HepG2 (cell line): ENCODE data around the gene GPRIN1. TPM values are rescaled to one million over a fixed set of nuclear protein-coding genes. Genes with fewer than 3 reads are reported as not detected.

ENCODE experiments used
- ATAC-seq: fragments of 200-7000 bp; cut with Tn5 transposase; 3 replicates; pipeline ENCODE4 v1.9.1; 2020; ENCODE audit warnings: mild to moderate bottlenecking, moderate library complexity
- BruUV-seq: library from RNA; stranded (reverse); fragments of 400-500 nt; replicated peaks from 2 replicates; lab custom pipeline; 2021; lab: Mats Ljungman, UMichigan
- CTCF ChIA-PET: fragments of 300-600 bp; formaldehyde crosslinking; extraction: SDS; loops from one replicate; lab custom pipeline; 2021; ENCODE audit warnings: low total read pairs, inconsistent platforms, low intra/inter-chr PET ratio; lab: Yijun Ruan, JAX
- POLR2A ChIA-PET: fragments of 350-600 bp; sonication (Branson Sonifier 250); formaldehyde crosslinking; loops from one replicate; lab custom pipeline; 2020; ENCODE audit warnings: antibody characterized with exemption, inconsistent platforms; lab: Yijun Ruan, JAX
- DNase-seq: peaks from one replicate; pipeline ENCODE4 v3.0.0-alpha.2; 2015; ENCODE audit warnings: low spot score
- FAIRE-seq: peaks from 3 replicates; lab custom pipeline; 2011; peaks lifted over from hg19 to GRCh38; lab: Jason Lieb, UNC
- H2AFZ ChIP-seq: one replicate; pipeline ENCODE4 v1.6.1; 2011; ENCODE audit warnings: low read length, inconsistent platforms
- H3K27ac ChIP-seq: fragments of 300-600 bp; 3 replicates; pipeline ENCODE4 v1.8.0; 2011; ENCODE audit warnings: mixed run types, mild to moderate bottlenecking, mixed read lengths, low read length, inconsistent platforms; ENCODE audit not compliant: insufficient read depth; ENCODE audit errors: extremely low read length
- H3K27me3 ChIP-seq, 2 experiments: fragments of 200-600 bp in 1 of 2; 2 replicates in 1 of 2; 3 replicates in 1 of 2; pipeline versions ENCODE4 v1.6.0 to v1.8.0; 2011; ENCODE audit warnings: low read length in 2 of 2, mild to moderate bottlenecking in 2 of 2, moderate library complexity in 2 of 2, inconsistent platforms in 1 of 2; ENCODE audit not compliant: insufficient read depth in 2 of 2, control insufficient read depth in 1 of 2
- H3K36me3 ChIP-seq, 2 experiments: fragments of 200-600 bp in 1 of 2; replicated peaks in 1 of 2; 2 replicates in 1 of 2; 3 replicates in 1 of 2; pipeline versions ENCODE4 v1.5.1 to v1.8.0; 2011; ENCODE audit warnings: low read length in 2 of 2, inconsistent platforms in 1 of 2; ENCODE audit not compliant: insufficient read depth in 2 of 2, control insufficient read depth in 1 of 2
- H3K4me1 ChIP-seq: 2 replicates; pipeline ENCODE4 v1.5.1; 2012; ENCODE audit warnings: low read length, inconsistent platforms; ENCODE audit not compliant: insufficient read depth
- H3K4me2 ChIP-seq: 2 replicates; pipeline ENCODE4 v1.6.0; 2011; ENCODE audit warnings: low read depth, low read length, inconsistent platforms
- H3K4me3 ChIP-seq, 3 experiments: fragments of 200-600 bp in 1 of 3; sonication (generic), shearing (Covaris generic) in 1 of 3; replicated peaks in 1 of 3; 2 replicates each; pipeline ENCODE4 v1.5.1; 2011 to 2016; ENCODE audit warnings: low read length in 3 of 3, inconsistent platforms in 2 of 3, low read depth in 2 of 3, mild to moderate bottlenecking in 2 of 3, control low read depth in 1 of 3, mixed read lengths in 1 of 3; ENCODE audit not compliant: insufficient read depth in 1 of 3
- H3K79me2 ChIP-seq: one replicate; pipeline ENCODE4 v1.6.1; 2011; ENCODE audit warnings: low read length, inconsistent platforms; ENCODE audit not compliant: insufficient read depth
- H3K9ac ChIP-seq: 2 replicates; pipeline ENCODE4 v1.6.0; 2011; ENCODE audit warnings: mild to moderate bottlenecking, low read depth, low read length, inconsistent platforms; ENCODE audit not compliant: insufficient read depth
- H3K9me3 ChIP-seq: 2 replicates; pipeline ENCODE4 v1.5.1; 2012; ENCODE audit warnings: mild to moderate bottlenecking, low read length
- H4K20me1 ChIP-seq: 2 replicates; pipeline ENCODE4 v1.6.0; 2011; ENCODE audit warnings: inconsistent platforms, mild to moderate bottlenecking, low read length, moderate library complexity; ENCODE audit not compliant: insufficient read depth
- AFF4 ChIP-seq: sonication (generic); formaldehyde crosslinking; IDR thresholded peaks from 2 replicates; pipeline ENCODE4 v1.4.0; 2020; ENCODE audit warnings: missing genetic modification reagents
- GABPB1 ChIP-seq: IDR thresholded peaks from 2 replicates; pipeline ENCODE4 v1.6.1; 2016; ENCODE audit warnings: mild to moderate bottlenecking, missing genetic modification reagents, moderate library complexity, missing compliant biosample characterization
- GATAD1 ChIP-seq: IDR thresholded peaks from 2 replicates; pipeline ENCODE4 v1.6.1; 2016; ENCODE audit warnings: missing genetic modification reagents, missing compliant biosample characterization
- HMG20A ChIP-seq: IDR thresholded peaks from 2 replicates; pipeline ENCODE4 v1.6.1; 2016; ENCODE audit warnings: borderline replicate concordance
- KAT8 ChIP-seq: IDR thresholded peaks from 2 replicates; pipeline ENCODE4 v1.6.1; 2016; ENCODE audit warnings: missing genetic modification reagents, missing compliant biosample characterization
- LBX2 ChIP-seq: sonication (generic); formaldehyde crosslinking; IDR thresholded peaks from 2 replicates; pipeline ENCODE4 v1.5.0; 2020; ENCODE audit warnings: missing genetic modification reagents, mild to moderate bottlenecking, borderline replicate concordance
- NBN ChIP-seq: fragments of 450-650 bp; conservative IDR thresholded peaks from 2 replicates; pipeline ENCODE4 v1.6.1; 2017
- POLR2G ChIP-seq: fragments of 200-400 bp; formaldehyde crosslinking; IDR thresholded peaks from 2 replicates; pipeline ENCODE4 v1.6.1; 2018; ENCODE audit warnings: mild to moderate bottlenecking, low read depth, low read length, moderate library complexity
- SMC3 ChIP-seq: IDR thresholded peaks from 2 replicates; pipeline ENCODE4 v1.6.1; 2011; ENCODE audit warnings: low read length, improper control_type of control experiment
- SNAPC5 ChIP-seq: sonication (generic); formaldehyde crosslinking; IDR thresholded peaks from 2 replicates; pipeline ENCODE4 v1.8.1; 2023; ENCODE audit warnings: mild to moderate bottlenecking, missing genetic modification reagents, borderline replicate concordance
- SOX5 ChIP-seq: IDR thresholded peaks from 2 replicates; pipeline ENCODE4 v1.6.1; 2016; ENCODE audit warnings: borderline replicate concordance
- SUZ12 ChIP-seq: fragments of 150-350 bp; IDR thresholded peaks from 2 replicates; pipeline ENCODE4 v1.6.1; 2014; ENCODE audit warnings: low read depth, low read length
- TBP ChIP-seq: sonication (generic); formaldehyde crosslinking; IDR thresholded peaks from 2 replicates; pipeline ENCODE4 v1.5.0; 2020; ENCODE audit warnings: missing genetic modification reagents
- ZBTB21 ChIP-seq: sonication (generic); formaldehyde crosslinking; IDR thresholded peaks from 2 replicates; pipeline ENCODE4 v1.4.0; 2020; ENCODE audit warnings: missing genetic modification reagents
- ZBTB33 ChIP-seq: sonication (generic); formaldehyde crosslinking; IDR thresholded peaks from 2 replicates; pipeline ENCODE4 v1.4.0; 2020; ENCODE audit warnings: missing genetic modification reagents
- ZBTB7A ChIP-seq: sonication (generic); formaldehyde crosslinking; IDR thresholded peaks from 2 replicates; pipeline ENCODE4 v1.8.0; 2022; ENCODE audit warnings: mild to moderate bottlenecking, missing genetic modification reagents
- ZFP37 ChIP-seq: sonication (generic); formaldehyde crosslinking; IDR thresholded peaks from 2 replicates; pipeline ENCODE4 v1.4.0; 2020; ENCODE audit warnings: missing genetic modification reagents, borderline replicate concordance
- ZKSCAN5 ChIP-seq: sonication (generic); formaldehyde crosslinking; IDR thresholded peaks from 2 replicates; pipeline ENCODE4 v1.5.1; 2020; ENCODE audit warnings: mild to moderate bottlenecking, missing genetic modification reagents
- ZSCAN25 ChIP-seq: sonication (generic); formaldehyde crosslinking; IDR thresholded peaks from 2 replicates; pipeline ENCODE4 v1.8.0; 2022; ENCODE audit warnings: mild to moderate bottlenecking, missing genetic modification reagents
- WGBS: methylation state at CpG from one replicate; pipeline ENCODE4 v1.1.6; 2017; ENCODE audit warnings: low lambda C conversion rate; 5-methylcytosine and 5-hydroxymethylcytosine counted together
- in situ Hi-C: cut with HindIII; loops from 2 replicates; pipeline ENCODE4 v1.10.0; 2017; ENCODE audit warnings: low pct_unique_long_range_greater_than_20kb; ENCODE audit not compliant: extremely low pct_ligation_motif_present
- intact Hi-C: fragments of 100-400 bp; cut with micrococcal nuclease; formaldehyde crosslinking; loops from one replicate; pipeline ENCODE4 v1.10.0; 2022; ENCODE audit not compliant: unreplicated experiment
- polyA plus RNA-seq, 8 experiments: library from polyadenylated mRNA; depleted of rRNA in 3 of 8; stranded (reverse) in 7 of 8; unstranded in 1 of 8; fragments of >200 nt; fragmentation: Illumina TruSeq in 4 of 8; extraction: Trizol in 4 of 8; gene quantifications; 2 replicates each; pipeline versions ENCODE4 v1.2.1 to v1.2.3, GENCODE V29; 2011 to 2016; ENCODE audit warnings: low read depth in 4 of 8, missing spikeins in 1 of 8, mixed read lengths in 1 of 8; ENCODE audit not compliant: insufficient read depth in 1 of 8
- total RNA-seq, 5 experiments: library from RNA; depleted of rRNA; stranded (reverse); fragments of >200 nt; fragmentation: Illumina TruSeq; extraction: Trizol; gene quantifications; 2 replicates each; pipeline ENCODE4 v1.2.3, GENCODE V29; 2016; ENCODE audit warnings: low read depth in 1 of 5

The GPRIN1 gene
- total and polyA plus RNA-seq, 2 of the 13 experiments (the other 11 are each of a cell fraction or from before 2014, with no cell fraction given): 0.32 to 2.0 TPM

GRCh38 chr5:176579323-176579722 lies 30.6 kb downstream of the GPRIN1 start (continued):
- TF ChIP-seq LBX2 (CRISPR knock-in tag) (no peak), GABPB1 (CRISPR knock-in tag) (no peak), SOX5 (no peak), SUZ12 (no peak), SNAPC5 (CRISPR knock-in tag) (no peak), GATAD1 (CRISPR knock-in tag) (no peak), SMC3 (no peak), ZFP37 (CRISPR knock-in tag) (no peak), NBN (no peak), ZKSCAN5 (CRISPR knock-in tag) (no peak), ZBTB21 (CRISPR knock-in tag) (no peak), ZBTB7A (CRISPR knock-in tag) (no peak)

GRCh38 chr5:176578391-176578808 lies 31.6 kb downstream of the GPRIN1 start:
- H3K9me3 ChIP-seq: no peaks in the 10 kb centered on the region
- intact Hi-C loops (no loop called here), in situ Hi-C loops (loop anchor here (25.0 kb wide), 1 partner anchor 841 kb away; no protein-coding TSS in a partner anchor)
- no peak overlapping the region for H3K4me2 ChIP-seq
- 90% methylated on average over 4 of the region's 15 CpGs for WGBS
- H4K20me1 ChIP-seq: no peaks in the 10 kb centered on the region
- no peak overlapping the region for H3K4me3 ChIP-seq
- DNase-seq (peak; percentile 45), FAIRE-seq (no peak), ATAC-seq (peak; percentile 65)
- no peaks in the 10 kb centered on the region for H3K4me1 ChIP-seq
- no peaks in the 10 kb centered on the region for H3K79me2 ChIP-seq
- H3K27ac ChIP-seq: no peak overlapping the region
- BruUV-seq: no TSS peak
- H3K27me3 ChIP-seq: no peaks in the 10 kb centered on the region
- ChIA-PET POLR2A (no interaction called here), CTCF (interaction anchor here (1.6 kb wide), 1 partner anchor 162 kb away, joined by 5 read pairs; the partner anchor contains the start of gene CLTB)
- no peak overlapping the region for H2AFZ ChIP-seq
- H3K36me3 ChIP-seq: peaks cover 3 to 13% of the 10 kb centered on the region in 2 experiments; a peak in 4 of 5 replicates
- H3K9ac ChIP-seq: no peak overlapping the region
- TF ChIP-seq ZBTB33 (CRISPR knock-in tag) (peak; percentile 100), ZKSCAN5 (CRISPR knock-in tag) (no peak), HMG20A (CRISPR knock-in tag) (no peak), KAT8 (CRISPR knock-in tag) (no peak), POLR2G (no peak), TBP (CRISPR knock-in tag) (no peak), ZSCAN25 (CRISPR knock-in tag) (no peak), AFF4 (no peak)
